ENCODE data around the gene ADGRB3.

DNA sequence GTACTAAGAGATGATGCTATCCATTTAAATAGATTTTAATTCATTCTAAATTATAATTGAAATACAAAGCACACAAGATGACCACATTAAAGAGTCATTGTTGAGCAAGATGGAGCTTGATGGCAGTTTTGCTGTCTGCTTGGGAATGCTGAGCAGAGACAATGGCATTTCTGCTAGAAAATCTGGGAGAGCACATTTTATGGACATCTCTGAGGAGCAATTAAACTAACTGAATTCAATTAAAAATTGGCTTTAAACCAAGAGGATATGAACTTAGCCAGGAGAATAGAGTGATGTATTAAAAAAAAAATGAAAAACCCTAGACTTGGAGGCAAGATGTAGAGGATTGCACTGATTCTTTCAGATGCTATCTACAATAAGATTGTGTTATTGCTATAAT lies 19.1 kb upstream of the ADGRB3 start:
- TF ChIP-seq, protein P1, sequence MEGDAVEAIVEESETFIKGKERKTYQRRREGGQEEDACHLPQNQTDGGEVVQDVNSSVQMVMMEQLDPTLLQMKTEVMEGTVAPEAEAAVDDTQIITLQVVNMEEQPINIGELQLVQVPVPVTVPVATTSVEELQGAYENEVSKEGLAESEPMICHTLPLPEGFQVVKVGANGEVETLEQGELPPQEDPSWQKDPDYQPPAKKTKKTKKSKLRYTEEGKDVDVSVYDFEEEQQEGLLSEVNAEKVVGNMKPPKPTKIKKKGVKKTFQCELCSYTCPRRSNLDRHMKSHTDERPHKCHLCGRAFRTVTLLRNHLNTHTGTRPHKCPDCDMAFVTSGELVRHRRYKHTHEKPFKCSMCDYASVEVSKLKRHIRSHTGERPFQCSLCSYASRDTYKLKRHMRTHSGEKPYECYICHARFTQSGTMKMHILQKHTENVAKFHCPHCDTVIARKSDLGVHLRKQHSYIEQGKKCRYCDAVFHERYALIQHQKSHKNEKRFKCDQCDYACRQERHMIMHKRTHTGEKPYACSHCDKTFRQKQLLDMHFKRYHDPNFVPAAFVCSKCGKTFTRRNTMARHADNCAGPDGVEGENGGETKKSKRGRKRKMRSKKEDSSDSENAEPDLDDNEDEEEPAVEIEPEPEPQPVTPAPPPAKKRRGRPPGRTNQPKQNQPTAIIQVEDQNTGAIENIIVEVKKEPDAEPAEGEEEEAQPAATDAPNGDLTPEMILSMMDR (conservative IDR thresholded peaks at IDR 0.05; ENCODE audit: low read depth, low read length): no peak
- TF ChIP-seq EZH2 (IDR thresholded peaks at IDR 0.05; ENCODE audit: low read length, unreplicated experiment): no peak
- TF ChIP-seq EZH2phosphoT487 (IDR thresholded peaks at IDR 0.05; ENCODE audit: borderline replicate concordance, low read length): no peak
